Skeletal muscle satellite cell (primary cell): ENCODE data around the gene KLLN.
"Not testable (repeated sequence)": the region's sequence is repeated elsewhere in the genome, so short reads cannot be mapped to it uniquely, and the experiment has no call there.

Source experiments
- H3K27me3 ChIP-seq: 2 replicates; pipeline ENCODE4 v1.7.0; 2013; ENCODE audit warnings: low read length; ENCODE audit not compliant: control insufficient read depth, insufficient read depth
- H3K36me3 ChIP-seq: 2 replicates; pipeline ENCODE4 v1.7.0; 2013; ENCODE audit warnings: mild to moderate bottlenecking, control low read depth, low read length; ENCODE audit not compliant: insufficient read depth
- H3K4me1 ChIP-seq: 2 replicates; pipeline ENCODE4 v1.7.0; 2013; ENCODE audit warnings: low read length; ENCODE audit not compliant: control insufficient read depth, insufficient read depth
- H3K4me2 ChIP-seq: 2 replicates; pipeline ENCODE4 v1.7.0; 2013; ENCODE audit warnings: mild to moderate bottlenecking, low read length
- H3K4me3 ChIP-seq: 2 replicates; pipeline ENCODE4 v1.7.0; 2013; ENCODE audit warnings: low read length
- H3K9ac ChIP-seq: 2 replicates; pipeline ENCODE4 v1.7.0; 2013; ENCODE audit warnings: mild to moderate bottlenecking, low read depth, low read length, moderate library complexity
- H3K9me3 ChIP-seq: replicated peaks from 2 replicates; pipeline ENCODE4 v1.7.0; 2013; ENCODE audit warnings: mild to moderate bottlenecking, control low read depth, low read length

The KLLN gene

GRCh38 chr10:87864496-87865059 is 1.2 kb upstream of the KLLN start:
- Histone ChIP-seq H3K9me3 (no peaks in the 10 kb centered on the region), H3K4me2 (peak overlapping the region; percentile 93), H3K27me3 (no peaks in the 10 kb centered on the region), H3K4me3 (peak overlapping the region; percentile 92), H3K4me1 (peaks cover 15% of the 10 kb centered on the region), H3K9ac (peak overlapping the region; percentile 89), H3K36me3 (no peaks in the 10 kb centered on the region)

GRCh38 chr10:87863951-87864495 is 690 bp upstream of the KLLN start:
- not testable (repeated sequence) for H3K9me3 ChIP-seq, H3K27me3 ChIP-seq, H3K36me3 ChIP-seq
- peak overlapping the region; percentile 92 for H3K4me3 ChIP-seq
- peak overlapping the region; percentile 93 for H3K4me2 ChIP-seq
- H3K9ac ChIP-seq: peak overlapping the region; percentile 89
- peaks cover 15% of the 10 kb centered on the region for H3K4me1 ChIP-seq

DNA sequence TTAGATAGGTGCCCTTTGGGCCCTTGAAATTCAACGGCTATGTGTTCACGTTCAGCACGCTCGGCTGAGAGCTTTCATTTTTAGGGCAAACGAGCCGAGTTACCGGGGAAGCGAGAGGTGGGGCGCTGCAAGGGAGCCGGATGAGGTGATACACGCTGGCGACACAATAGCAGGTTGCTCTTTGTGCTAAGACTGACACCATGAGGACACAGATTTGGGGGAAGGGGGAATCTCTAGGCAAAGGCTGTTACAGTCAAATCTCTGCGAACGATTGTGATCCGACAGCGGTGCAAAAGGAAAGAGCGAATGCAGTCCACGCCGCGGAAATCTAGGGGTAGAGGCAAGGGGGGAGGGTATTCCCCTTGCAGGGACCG is 667 bp downstream of the KLLN start:
- peaks cover 8% of the 10 kb centered on the region for H3K4me1 ChIP-seq
- H3K4me2 ChIP-seq: peak overlapping the region; percentile 100
- H3K4me3 ChIP-seq: peak overlapping the region; percentile 92
- no peaks in the 10 kb centered on the region for H3K9me3 ChIP-seq
- no peaks in the 10 kb centered on the region for H3K27me3 ChIP-seq
- no peaks in the 10 kb centered on the region for H3K36me3 ChIP-seq
- H3K9ac ChIP-seq: peak overlapping the region; percentile 89

- Histone ChIP-seq H3K27me3 (no peaks in the 10 kb centered on the region), H3K9me3 (no peaks in the 10 kb centered on the region), H3K36me3 (no peaks in the 10 kb centered on the region), H3K4me1 (peaks cover 8% of the 10 kb centered on the region), H3K9ac (peak overlapping the region; percentile 89), H3K4me3 (peak overlapping the region; percentile 92), H3K4me2 (peak overlapping the region; percentile 100)
These were observed 1.2 kb downstream of the KLLN start for GRCh38 chr10:87861953-87862678.

DNA sequence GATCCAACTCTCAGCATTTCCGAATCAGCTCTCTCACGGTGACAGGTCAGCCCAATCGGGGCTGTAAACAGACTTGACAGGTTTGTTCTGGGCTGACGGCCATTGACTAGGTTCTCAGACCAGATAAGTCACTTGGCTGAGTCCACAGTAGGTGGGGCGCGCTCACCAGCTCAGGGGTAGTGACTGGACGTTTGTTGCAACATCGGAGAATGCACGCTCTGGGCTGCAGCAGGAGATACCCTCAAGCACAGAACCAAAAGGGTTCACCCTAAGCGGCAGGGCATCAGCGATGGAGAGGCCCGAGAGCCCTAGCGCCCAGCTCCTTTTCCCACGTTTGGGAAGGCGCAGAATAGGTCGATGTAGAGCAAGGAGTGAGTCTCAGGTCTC is 1.8 kb downstream of the KLLN start:
- H3K4me2 ChIP-seq: peak overlapping the region; percentile 100
- H3K27me3 ChIP-seq: no peaks in the 10 kb centered on the region
- H3K9me3 ChIP-seq: no peaks in the 10 kb centered on the region
- H3K4me3 ChIP-seq: peak overlapping the region; percentile 92
- H3K9ac ChIP-seq: peak overlapping the region; percentile 89
- no peaks in the 10 kb centered on the region for H3K36me3 ChIP-seq
- H3K4me1 ChIP-seq: peaks cover 8% of the 10 kb centered on the region

- Histone ChIP-seq H3K4me3 (no peak overlapping the region), H3K4me2 (peak overlapping the region; percentile 100), H3K27me3 (no peaks in the 10 kb centered on the region), H3K9ac (no peak overlapping the region), H3K36me3 (no peaks in the 10 kb centered on the region), H3K9me3 (no peaks in the 10 kb centered on the region), H3K4me1 (peaks cover 8% of the 10 kb centered on the region)
These were observed 2.4 kb downstream of the KLLN start for GRCh38 chr10:87860816-87861403.

DNA sequence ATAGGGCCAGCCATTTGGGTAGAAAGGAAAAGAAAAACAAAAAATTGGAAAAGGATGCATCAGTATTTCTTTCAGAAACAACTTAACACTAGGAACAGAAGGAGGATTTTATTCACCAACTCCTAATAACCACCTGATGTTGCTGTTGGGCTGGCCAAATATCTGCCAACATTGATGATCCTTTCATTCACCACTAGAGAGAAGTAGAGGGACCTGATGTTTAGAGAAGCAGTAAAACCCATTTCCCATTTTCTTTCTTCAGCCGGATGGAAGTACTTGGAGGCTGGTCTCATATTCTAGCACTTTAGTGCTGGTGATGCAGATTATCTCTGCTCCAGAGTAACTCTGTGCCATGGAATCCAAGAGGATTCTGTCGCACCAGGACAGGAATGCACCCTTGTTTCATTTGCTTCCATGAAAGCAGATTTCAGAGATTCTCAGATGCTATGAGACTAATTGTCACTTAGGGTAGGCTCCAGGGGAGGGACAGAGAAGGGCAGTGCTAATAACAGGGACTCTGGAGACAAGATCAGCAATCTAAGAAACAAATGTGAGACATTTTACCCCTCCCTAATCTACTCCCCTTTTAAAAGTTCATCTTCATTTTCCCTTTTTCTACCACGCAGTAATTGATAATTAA is 3.1 kb downstream of the KLLN start:
- Histone ChIP-seq H3K27me3 (no peaks in the 10 kb centered on the region), H3K4me3 (no peak overlapping the region)

DNA sequence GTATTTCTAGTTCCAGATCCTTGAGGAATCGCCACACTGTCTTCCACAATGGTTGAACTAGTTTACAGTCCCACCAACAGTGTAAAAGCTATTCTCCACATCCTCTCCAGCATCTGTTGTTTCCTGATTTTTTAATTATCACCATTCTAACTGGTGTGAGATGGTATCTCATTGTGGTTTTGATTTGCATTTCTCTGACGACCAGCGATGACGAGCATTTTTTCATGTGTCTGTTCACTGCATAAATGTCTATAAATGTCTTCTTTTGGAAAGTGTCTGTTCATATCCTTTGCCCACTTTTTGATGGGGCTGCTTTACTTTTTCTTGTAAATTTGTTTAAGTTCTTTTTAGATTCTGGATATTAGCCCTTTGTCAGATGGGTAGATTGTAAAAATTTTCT is 7.7 kb downstream of the KLLN start:
- H3K9me3 ChIP-seq, H3K9ac ChIP-seq, H3K4me1 ChIP-seq, H3K4me2 ChIP-seq, H3K27me3 ChIP-seq, H3K4me3 ChIP-seq, H3K36me3 ChIP-seq: not testable (repeated sequence)

More for the DNA sequence above, 3.1 kb downstream of the KLLN start:
- H3K36me3 ChIP-seq: no peaks in the 10 kb centered on the region
- no peaks in the 10 kb centered on the region for H3K9me3 ChIP-seq
- H3K4me2 ChIP-seq: no peak overlapping the region
- H3K9ac ChIP-seq: no peak overlapping the region
- H3K4me1 ChIP-seq: peaks cover 8% of the 10 kb centered on the region

GRCh38 chr10:87855247-87855646 is 8.1 kb downstream of the KLLN start:
- H3K4me1 ChIP-seq, H3K36me3 ChIP-seq, H3K4me3 ChIP-seq, H3K27me3 ChIP-seq, H3K4me2 ChIP-seq, H3K9me3 ChIP-seq, H3K9ac ChIP-seq: not testable (repeated sequence)

- Histone ChIP-seq H3K4me1 (no peaks in the 10 kb centered on the region), H3K4me3 (no peak overlapping the region), H3K9ac (no peak overlapping the region), H3K9me3 (no peaks in the 10 kb centered on the region), H3K36me3 (no peaks in the 10 kb centered on the region), H3K4me2 (no peak overlapping the region), H3K27me3 (no peaks in the 10 kb centered on the region)
These were observed 11.2 kb downstream of the KLLN start for GRCh38 chr10:87852089-87852488.

DNA sequence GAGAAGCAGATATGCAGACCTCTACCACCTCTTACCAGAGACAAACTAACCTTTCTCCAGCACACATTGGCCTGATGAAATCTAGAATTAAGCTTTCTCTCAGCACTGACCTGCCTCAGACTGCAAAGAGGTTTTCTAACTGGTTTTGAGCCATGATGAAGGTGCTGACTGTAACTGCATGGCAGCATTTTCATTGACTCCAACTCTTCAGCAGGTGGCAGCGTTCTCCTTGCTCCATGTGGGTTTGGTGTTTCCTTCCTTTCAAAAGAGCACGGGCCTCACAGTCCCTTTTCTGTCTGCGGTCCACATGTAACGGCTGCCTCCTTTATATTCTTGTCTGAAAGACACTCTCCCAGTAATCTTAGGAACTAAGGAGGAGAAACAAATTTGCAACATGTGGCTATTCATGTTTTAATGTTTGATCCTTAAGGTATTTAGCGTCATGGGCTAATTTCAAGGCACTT is 12.6 kb downstream of the KLLN start:
- peaks cover 6% of the 10 kb centered on the region for H3K4me1 ChIP-seq
- no peak overlapping the region for H3K9ac ChIP-seq
- no peak overlapping the region for H3K4me3 ChIP-seq
- H3K9me3 ChIP-seq: no peaks in the 10 kb centered on the region
- H3K36me3 ChIP-seq: no peaks in the 10 kb centered on the region
- H3K4me2 ChIP-seq: no peak overlapping the region
- no peaks in the 10 kb centered on the region for H3K27me3 ChIP-seq
